HG03196 (cell line): ENCODE data around the gene UMOD.

Experiments
- ATAC-seq: cut with Tn5 transposase; IDR thresholded peaks from one replicate; pipeline ENCODE4 v1.9.1; 2021; ENCODE audit not compliant: unreplicated experiment

UMOD gene

DNA sequence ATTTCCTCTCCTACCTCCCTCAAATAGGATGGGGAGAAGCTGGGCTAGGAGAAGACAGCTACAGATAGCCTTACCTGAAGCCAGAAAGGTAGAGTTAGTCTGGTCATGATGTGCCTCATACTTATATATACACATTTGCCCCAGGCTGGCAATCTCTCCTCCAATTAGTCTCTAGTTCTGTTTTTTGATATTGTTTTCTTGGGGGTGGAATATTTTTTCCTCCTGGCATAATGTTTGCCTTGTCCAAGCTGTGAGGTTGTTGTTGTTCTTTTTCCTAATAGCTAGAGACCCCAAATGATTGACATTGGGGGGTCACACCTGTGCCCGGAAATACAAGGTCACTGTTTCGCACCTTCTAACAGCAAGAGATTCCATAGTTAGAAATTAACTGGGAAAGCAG is at the start of gene UMOD:
UMOD (minus strand) TSS at position 101 of the 400 bp plus-strand sequence. CDS start 1,978 bp downstream, outside the sequence.
- ATAC-seq: no peak

DNA sequence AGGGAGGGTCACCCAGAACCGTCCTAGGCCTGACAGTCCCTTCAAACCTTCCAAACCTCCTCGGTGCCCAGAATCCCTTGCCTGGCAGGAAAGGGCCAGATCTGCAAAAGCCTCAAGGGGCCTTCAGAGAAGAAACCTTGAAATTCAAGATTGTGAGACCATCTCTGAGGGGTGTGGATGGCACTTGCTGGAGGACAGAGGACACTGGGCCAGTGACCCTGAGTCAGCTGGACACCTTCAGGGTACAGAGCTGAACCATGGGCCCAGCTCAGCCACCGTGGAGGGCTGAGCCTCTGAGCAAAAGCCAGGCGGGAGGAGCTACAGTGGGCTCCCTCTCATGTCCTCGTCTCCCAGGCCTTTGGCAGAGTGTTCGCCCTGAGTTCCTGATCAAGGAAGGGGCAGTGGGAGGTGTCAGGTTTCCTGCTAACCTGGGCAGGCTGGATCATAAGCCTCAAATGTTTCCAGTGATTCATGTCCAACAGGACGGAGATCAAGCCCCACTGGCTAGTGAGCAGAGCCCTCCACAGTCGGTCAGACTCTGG is 49.0 kb upstream of the UMOD start:
- ATAC-seq: no peak

DNA sequence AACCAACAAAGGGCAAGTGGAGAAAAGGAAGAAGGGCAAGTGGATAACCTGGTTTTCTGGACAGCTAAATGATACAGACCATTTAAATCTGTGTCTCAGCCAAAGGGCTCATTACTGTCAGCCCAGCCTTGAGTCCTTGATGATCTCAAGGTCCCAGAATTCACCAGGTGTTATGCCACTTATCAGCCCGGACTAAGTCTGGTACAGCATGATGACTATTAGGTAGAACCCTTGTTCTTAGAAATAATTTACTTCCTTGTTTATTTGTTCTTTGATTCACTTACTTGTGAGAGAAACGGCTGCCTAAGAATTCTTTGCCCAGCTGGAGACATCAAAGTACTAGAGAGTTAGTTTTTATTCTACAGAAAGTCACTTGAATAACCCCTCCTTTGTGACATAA is 48.6 kb upstream of the UMOD start:
- no peak for ATAC-seq

DNA sequence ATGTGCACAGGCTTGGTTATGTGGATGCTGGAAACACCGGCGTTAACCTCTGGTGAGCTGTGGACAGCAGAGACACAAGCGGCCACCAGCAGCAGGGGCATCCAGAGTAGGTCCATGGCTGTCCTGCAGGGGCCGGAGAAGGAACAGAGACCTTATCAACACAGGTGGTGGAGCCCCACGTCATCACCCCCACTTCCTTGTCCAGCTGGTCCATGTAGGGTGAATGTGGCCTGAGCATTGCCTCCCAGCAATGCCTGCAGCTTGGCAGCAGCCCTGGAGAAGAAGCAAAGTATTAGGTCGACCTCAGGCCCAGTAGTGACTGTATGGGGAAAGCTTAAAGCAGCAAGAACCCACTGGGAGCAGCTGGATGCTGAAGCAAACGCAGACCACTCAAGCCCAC is 46.7 kb upstream of the UMOD start:
- ATAC-seq: no peak

DNA sequence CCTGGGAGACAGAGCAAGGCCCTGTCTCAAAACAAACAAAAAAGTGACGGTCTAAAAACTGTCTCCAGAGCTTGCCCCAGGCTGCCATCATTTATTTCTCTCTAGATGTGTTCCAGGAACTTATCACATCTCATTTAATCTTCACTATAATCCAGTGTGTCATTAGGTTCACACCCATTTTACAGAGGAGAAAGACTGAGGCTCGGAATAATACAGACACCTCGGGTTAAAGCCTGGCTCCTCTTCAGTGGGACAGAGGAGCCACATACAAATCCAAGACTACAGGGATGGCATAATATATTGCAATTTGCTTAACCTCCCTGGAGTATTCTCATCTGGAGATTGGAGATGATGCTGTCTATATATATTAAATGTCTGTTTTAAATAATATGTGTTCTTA is 46.1 kb upstream of the UMOD start:
- ATAC-seq: no peak

DNA sequence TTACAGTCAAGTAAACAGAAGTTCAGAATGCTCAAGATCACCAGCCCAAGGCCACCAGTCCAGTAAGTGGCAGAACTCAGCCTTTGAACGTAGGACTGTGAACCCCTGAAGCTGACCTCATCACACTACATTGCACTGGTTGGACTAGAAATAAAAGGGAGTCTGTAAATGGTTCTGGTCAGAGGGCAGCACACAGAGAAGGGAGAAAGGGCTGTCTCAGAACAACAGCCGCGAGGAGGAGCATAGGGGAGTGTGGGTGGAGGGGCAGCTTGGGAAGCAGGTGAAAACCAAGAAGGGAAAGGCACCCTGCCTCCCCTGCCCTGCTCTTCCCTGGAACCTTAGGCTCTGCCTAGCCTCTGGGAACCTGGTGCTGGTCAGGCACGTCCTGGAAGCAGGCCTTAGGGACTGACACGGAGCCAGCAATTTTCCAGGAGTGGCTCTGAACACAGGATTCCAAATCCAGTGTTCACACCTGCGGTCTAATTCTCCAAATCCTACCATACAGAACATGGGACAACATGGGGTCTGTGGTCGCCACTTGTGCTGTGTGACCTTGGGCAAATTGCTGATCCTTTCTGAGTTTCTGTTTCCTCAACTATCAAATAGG is 45.1 kb upstream of the UMOD start:
- ATAC-seq: no peak

DNA sequence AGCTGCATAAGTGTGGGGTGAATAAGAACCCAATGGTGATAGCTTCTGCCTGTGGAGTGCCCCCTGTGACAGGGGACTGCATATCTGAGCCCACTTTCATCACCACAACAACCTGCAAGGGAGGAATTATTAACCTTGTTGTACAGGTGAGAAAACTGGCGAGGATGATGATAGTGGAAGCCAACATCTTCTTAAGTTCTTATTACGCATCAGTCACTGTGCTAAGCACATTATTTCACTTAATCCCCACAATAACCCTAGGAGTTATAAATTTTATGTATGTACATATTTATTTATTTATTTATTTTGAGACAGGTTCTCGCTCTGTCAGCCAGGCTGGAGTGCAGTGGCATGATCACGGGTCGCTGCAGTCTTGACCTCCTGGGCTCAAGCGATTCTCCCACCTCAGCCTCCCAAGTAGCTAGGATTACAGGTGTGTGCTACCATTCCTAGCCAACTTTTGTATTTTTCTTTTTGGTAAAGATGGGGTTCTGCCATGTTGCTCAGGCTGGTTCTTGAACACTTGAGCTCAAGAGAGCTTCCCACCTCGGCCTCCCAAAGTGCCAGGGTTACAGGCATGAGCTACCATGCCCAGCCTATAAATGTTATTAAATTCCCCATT is 44.4 kb upstream of the UMOD start:
- ATAC-seq: no peak

DNA sequence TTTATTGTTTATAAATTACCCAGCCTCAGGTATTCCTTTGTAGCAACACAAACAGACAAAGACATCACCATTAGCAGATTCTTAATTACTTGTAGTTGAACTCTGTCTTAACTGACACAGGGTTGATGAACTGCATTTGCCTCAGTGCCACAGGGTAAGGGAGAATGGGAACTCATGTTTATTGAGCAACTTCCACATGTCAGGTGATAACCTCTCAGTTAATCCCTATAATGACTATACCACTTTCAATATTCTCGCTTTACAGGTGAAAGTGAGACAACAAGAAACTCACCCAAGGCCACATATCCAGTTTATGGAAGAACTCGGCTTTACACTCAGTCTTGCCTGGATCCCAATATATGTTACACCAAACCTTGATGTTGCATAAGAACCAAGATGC is 43.4 kb upstream of the UMOD start:
- ATAC-seq: no peak

DNA sequence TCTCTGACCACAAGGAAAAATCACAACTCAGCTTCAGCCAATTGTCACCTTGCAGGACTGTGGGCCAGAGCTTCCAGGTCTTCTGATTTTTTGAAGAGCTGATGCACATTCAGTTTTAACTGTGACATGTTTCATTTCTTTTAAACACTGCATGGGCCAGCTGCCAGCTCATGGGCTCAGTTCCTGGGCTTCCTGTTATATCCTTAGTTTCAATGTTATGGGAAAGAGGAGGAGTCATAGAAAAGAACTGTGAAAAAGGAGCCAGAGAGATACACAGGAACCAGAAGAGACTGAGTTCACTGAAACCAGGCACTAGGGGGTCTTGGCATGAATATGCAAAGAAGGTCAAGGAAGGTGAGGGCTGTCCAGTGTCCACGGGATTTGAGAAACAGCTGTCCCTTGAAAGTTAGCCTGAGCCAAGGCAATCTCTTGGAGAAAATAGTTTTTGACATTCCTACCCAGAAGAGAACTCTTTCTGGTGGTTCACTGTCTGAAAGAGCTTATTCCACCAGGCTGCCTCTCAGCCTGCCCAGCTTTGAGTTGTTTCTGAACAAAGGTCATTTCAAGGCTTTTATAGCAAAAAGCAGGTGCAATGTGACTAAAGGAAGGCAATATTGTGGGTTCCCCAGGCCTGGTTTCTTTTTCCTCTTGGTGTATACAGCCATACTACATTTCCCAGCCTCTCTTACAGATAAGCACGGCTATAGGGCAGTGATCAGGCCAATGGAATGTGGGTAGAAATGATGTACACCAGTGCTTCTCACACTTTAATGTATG is 41.5 kb upstream of the UMOD start:
- ATAC-seq: no peak

DNA sequence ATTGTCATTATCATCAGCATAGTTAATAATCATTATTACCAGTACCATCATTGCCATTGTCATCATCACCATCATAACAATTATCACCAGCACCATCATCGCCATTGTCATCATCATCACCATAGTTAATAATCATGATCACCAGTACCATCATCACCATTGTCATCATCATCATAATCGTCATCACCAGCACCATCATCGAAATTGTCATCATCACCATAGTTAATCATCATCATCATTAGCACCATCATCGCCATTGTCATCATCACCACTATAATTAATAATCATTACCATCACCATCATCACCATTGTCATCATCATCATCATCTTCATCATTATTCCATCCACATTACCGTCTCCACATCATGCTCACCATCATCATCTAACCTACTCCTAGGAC is 38.5 kb upstream of the UMOD start:
- ATAC-seq: no peak

DNA sequence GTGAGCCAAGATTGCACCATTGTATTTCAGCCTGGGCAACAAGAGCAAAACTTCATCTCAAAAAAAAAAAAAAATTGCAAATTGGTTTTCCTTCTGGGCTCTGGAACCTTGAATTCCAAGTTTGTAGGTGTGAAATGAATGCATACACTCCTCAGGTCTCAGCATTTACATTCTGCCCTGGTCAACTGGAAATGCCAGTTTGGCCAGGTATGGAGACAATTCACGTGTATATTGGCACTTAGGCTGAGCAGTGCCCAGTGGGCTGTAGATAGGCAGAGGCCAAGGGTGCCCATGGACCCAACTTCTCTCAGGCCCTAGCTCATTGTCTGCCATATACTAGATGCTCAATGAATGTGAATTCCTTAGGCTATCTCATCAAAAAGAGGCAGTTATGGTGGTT is 36.3 kb upstream of the UMOD start:
- no peak for ATAC-seq

DNA sequence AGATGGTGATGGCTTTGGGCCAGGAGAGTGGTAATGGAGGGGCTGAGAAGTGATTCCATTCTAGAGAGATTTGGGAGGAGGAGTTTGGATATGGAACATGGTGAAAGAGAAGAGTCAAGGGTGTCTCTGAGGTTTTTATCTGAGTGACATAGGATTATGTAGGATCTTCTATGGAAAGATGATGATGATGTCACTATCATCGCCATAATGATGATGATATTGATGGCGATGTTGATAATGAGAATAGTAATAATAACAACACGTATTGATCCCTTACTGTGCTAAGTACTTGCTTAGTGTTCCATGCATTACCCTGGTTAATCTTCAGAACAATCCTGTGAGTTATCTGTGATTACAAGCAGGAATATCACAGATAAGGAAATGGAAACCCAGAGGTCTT is 35.5 kb upstream of the UMOD start:
- no peak for ATAC-seq

DNA sequence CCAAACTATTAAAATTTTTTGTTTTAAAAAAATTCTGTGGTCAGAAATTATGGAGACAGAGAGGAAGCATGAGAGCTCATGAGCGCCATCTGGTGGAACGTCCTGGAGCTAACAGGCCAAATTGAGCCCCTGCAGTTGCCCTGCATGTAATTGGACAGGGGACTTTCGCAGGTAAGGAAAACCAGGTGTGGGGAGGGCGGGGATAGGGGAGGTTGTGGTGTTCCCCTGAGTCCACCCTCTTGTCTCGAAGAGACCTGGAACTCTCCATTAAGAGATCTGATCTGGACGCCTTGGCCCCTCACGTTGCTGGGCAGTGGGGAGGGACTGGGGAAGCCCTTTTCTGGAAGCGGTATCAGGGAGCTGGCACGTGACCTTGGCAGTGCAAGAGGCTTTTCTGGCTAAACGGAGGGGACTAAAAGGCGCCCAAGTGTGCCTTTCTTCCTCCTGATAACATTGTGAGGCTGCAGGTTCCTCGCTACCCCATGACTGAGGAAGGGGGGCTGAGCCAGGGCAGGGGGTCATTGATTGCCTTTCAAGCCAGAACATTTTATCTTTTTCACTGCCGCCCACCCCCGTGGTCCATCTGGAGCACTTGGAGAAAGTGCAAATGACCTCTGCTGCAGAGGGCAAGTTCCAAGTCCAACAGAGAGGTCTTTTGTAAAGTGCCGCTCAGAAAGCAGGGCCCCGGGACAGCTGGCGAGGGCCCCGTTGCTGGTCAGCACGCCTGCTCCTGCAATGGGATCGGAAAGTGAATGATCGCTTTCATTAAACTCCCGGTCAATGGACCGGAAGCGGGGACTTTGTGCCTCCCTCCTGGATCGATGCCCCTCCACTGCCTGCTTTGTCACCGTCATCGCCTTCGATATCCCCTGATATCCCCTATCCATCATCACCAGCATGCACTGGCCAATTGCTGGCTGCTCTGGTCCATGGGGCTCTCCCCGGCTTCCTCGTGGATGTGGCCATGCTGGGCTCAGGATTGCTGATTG is 33.6 kb upstream of the UMOD start:
- ATAC-seq: no peak

DNA sequence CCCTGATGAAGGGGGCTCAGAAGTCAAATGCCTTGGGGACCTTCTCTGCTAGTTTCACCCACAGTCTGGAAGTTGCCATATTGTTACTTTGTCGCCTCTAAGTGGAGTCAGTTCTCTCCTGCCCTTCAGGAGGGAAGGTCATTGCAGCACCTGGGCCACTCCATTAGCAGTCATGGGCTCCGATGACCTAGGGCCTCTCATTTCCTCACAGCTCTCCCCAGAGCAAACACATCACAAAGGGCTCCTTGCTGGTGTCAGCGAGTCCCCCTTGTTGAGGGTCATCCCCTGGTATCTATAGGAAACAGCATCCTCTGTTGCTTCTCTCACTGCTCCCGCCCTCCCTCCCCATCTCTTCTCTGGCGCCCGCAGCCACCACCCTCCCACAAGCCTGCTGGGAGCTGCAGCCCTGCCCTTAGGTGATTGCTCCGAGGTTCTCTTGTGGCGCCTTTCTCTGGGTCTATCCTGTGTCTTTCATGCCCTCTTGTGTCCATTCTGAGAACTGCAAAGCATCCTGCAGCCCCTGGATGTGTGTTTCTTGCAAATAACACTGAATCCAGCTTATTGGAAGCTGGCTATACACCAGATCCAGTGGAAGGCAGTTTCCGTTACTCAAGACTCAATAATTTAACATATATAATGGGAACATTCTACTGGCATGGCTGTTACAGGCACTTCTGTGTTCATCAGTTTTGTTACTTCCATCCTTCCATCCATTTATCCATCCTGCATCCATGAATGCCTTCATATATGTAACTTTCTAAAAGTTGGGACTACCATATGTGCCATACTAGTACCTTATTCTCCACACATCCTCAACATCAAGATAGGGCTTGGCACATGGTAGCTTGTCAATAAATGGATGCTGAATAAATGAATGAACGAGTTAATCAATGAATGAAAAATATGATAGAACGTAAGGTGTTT is 30.9 kb upstream of the UMOD start:
- no peak for ATAC-seq

DNA sequence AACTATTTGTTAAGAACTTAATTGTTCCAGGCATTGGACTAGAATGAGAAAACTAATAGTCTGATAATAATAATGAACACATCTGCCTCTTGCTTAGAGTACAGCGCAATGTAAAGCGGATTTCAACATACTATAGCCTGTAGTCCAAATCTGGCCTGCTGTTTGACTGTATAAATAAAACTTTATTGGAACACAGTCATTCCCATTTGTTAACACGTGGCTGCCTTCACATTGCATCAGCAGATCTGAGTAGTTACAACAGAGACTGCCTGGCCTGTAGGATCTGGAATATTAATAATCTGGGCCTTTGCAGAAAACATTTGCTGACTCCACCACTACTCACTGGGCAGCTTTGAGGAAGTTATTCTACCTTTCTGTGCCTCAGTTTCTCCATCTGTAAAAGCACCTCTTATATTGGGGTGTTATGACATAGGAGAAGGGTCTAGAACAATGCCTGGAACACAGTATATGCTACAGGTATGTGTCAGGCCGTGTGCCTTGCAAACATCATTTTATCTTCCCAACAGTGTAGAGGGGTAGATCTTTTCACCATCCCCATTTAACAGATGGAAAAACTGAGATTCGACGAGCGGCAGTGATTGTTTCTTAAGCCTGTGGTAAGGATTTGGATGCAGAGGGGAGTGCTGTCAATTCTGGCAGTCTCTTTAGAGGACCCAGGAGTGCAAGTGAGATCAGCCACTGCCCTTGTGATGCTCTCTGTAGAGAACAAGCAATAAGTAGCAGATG is 29.9 kb upstream of the UMOD start:
- ATAC-seq: no peak

DNA sequence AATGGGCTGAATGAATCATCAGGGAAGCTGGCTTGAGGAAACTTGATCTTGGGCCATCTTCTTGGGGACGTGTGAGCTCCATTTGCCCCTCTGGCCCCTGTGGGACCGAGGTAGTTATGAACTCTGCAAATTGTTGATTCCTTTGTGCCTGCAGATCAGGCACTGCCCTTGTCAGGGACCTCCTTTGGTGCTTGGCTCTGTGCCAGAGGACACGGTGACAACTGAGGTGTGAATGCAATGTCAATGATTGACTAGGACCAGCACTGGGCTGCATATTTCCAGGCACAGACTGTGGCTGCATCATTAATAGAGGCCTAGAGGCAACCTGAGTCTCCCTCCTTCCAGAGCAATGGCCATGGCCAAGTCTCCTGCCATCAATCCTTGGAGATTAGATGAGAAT is 28.3 kb upstream of the UMOD start:
- no peak for ATAC-seq

DNA sequence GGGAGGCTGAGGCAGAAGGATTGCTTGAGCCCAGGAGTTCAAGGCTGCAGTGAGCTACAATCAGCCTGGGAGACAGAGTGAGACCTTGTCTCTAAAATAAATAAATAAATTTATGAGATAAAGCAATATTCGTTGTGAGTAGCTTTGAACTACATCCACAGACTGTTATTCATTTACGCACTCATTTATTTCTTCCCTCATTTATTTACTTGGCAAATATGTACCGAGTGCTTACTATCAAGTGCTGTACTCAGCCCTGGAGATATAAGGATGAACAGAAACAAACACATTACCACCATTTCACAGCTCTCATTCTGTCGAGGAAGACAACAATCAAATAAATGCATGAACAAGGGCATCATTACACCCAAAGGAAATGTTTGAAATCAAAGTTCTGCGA is 24.7 kb upstream of the UMOD start:
- no peak for ATAC-seq

DNA sequence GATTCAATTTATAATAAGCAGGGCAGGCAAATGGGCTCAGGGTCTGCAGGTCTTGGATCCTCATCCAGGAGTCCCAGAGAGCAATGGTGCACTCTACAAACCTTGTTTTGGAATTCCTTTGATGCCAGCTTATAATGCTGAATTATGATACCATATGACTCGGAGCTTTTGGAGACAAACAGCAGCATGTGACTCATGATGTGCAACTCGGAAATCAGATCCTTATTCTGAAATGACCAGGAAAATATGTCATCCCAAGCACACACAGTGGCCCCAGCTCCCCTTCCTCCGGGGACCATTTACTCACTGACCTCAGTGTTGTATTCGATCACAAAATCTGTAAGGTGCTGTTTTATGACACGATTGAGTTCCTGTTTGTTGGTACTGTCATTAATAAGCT is 20.2 kb upstream of the UMOD start:
- ATAC-seq: no peak

DNA sequence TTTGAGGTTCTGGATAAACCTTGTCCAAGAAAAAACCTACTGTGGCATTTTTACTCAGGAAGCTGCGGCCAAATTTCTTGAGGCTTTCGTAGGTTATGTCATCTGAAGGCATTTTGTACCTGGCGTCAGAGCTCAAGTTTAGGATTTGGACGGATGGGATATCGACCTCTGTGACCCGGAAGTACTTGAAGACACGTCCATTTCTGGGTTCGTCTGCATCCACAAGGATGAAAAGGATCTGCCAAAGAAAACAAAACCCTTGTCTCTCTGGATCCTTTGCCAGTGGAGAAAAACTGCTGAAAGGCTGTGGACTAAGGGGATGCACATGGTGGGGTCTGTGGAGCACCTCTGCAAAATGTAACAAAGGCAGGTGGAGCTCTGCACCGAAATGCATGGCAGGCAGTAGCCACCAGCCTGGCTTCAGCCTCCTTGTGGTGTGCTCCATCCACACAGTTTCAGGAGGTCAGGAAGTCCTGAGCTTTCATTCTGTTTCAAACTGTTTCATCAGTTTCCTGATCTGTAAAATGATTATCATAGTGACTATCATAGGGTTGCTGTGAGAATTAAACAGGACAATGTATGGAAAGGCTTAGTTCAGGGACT is 17.0 kb upstream of the UMOD start:
- ATAC-seq: no peak
